ENCODE measurements around the gene SLCO4C1.
A peak's percentile ranks its signal among the peaks of the same experiment; 100 is the strongest.
"Not testable (repeated sequence)": the region's sequence is repeated elsewhere in the genome, so short reads cannot be mapped to it uniquely, and the experiment has no call there.

Gene SLCO4C1, protein sequence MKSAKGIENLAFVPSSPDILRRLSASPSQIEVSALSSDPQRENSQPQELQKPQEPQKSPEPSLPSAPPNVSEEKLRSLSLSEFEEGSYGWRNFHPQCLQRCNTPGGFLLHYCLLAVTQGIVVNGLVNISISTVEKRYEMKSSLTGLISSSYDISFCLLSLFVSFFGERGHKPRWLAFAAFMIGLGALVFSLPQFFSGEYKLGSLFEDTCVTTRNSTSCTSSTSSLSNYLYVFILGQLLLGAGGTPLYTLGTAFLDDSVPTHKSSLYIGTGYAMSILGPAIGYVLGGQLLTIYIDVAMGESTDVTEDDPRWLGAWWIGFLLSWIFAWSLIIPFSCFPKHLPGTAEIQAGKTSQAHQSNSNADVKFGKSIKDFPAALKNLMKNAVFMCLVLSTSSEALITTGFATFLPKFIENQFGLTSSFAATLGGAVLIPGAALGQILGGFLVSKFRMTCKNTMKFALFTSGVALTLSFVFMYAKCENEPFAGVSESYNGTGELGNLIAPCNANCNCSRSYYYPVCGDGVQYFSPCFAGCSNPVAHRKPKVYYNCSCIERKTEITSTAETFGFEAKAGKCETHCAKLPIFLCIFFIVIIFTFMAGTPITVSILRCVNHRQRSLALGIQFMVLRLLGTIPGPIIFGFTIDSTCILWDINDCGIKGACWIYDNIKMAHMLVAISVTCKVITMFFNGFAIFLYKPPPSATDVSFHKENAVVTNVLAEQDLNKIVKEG

DNA sequence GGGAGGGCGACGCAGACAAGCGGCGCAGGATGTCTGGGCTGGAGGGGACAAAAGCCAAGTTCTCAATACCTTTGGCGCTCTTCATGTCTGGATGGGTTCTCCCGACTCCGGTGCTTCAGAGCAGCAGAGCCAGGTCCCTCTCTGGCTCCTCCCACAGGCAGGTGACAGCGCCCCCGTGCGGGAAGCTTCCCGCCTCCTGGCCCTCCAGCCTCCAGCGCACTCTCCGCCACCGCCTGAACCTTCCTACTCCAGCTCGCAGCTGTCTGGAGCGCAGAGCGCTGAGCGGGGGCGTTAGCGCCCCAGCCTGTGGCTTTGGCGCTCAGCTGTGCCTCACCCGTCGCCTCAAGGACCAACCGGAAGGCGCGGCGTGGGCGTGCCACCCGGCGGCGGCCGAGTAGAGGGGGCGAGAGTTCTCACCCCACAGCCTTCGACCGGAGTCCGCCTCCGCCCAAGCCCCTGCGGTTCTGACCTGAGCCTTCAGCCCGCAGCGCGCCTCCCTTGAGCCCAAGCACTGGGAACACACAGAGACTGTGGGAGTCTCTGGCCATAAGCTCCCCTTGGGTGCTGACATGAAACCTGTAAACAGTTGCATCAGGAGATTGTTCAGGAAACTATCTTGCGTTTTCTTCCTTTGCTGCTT lies at the start of gene SLCO4C1:
Gene SLCO4C1 (minus strand): TSS at position 107 of the 640 bp plus-strand sequence. CDS start 22 bp downstream, at position 85.
- peak; percentile 95 for DNase-seq

- no peak for DNase-seq
These were observed 45.7 kb upstream of the SLCO4C1 start for GRCh38 chr5:102341681-102342288.

GRCh38 chr5:102324714-102325113 lies 28.6 kb upstream of the SLCO4C1 start:
- DNase-seq, result no peak

DNA sequence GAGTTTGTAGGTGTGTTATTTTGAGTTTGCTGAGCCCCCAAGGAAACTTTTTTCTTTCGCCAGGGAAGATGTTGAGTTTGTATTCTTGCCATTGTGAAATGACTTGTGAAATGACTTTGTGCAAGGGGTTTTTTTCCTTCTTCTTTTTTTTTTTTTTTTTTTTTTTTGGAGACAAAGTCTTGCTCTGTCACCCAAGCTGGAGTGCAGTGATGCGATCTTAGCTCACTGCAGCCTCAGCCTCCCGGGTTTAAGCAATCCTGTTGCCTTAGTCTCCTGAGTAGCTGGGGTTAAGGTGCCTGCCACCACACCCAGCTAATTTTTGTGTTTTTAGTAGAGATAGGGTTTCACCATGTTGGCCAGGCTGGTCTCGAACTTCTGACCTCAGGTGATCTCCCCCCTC lies 22.7 kb upstream of the SLCO4C1 start:
- not testable (repeated sequence) for DNase-seq

GRCh38 chr5:102314328-102314727 lies 18.2 kb upstream of the SLCO4C1 start:
- peak; percentile 51 for DNase-seq

- no peak for DNase-seq
These were observed 17.8 kb upstream of the SLCO4C1 start for GRCh38 chr5:102313912-102314311.

DNA sequence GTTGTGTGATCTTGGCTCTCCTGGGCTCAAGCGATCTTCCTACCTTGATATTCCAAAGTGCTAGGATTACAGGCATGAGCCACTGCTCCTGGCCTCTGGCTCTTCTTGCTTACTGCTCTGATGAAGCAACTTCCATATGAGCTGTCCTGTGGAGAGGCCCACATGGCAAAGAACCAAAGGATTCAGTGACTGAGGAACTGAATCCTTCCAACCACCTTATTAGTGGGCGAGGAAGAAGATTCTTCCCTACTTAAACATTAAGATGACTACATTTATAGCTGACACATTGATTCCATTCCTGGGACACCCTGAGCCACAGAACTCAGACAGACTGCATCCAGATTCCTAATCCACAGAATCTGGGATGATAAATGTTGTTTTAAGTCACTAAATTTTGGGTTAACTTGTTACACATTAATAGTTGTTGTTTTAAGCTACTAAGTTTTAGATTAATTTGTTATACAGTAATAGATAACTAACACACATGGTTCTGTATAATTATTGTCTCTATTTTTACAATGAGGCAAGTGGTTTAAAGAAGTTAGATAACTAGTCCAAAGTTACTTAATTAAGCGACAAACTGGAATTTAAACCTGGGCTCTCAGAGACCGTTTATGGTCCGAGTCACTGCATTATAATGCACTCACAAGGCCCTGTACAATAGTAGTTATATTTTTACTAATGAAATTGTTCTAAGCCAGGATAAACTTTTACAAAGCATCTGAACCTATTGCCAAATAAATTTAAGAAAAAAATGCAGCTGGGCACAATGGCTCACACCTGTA lies 16.7 kb upstream of the SLCO4C1 start:
- no peak for DNase-seq

DNA sequence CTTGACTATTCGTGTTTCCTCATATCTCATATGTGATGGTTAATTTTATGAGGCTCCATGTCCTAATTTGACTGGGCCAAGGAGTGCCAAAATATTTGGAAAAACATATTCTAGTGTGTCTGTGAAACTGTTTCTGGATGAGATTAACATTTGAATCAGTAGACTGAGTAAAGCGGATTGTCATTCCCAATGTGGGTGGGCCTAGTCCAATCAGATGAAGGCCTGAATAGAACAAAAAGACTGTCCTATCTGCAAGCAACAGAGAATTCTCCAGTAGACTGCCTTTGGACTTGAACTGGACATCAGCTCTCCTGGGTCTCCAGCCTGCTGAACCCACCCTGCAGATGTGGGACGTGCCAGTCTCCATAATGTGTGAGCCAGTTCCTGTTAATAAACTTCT lies 13.5 kb upstream of the SLCO4C1 start:
- no peak for DNase-seq

DNA sequence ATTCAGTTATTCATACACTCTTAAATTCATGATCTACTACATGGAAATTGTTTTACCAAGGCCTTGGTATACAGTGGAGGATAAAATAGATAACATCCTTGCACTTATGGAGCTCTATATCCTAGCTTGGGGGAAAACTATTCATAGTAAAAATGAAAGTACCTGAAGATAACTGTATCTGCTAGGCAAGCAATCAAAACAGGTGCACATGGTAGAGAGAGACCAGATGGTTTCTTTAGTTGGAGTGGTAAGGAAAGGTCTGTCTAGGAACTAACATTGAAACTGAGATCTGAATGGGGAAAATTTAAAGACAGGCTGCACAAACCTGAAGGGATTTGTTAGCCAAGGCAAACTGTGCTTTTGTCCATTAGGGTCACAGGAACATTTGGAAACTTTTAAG lies 11.1 kb upstream of the SLCO4C1 start:
- no peak for DNase-seq

DNA sequence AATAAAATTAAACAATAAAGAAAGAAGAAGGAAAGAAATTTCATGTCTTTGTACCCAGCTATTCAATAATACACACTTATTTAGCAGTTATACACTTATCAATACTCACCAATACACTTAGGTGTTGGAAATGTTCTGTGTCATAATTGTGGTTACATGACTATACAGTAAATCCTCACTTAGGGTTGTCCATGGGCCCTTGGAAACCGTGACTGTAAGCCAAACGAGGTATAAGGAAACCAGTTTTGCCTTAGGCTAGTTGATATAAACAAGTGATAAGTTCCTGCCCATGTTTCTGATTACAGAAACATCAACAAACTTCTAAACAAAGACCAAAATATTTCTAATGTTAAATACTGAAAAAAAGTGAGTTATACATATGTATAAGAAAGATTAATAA lies 10.0 kb upstream of the SLCO4C1 start:
- no peak for DNase-seq

DNA sequence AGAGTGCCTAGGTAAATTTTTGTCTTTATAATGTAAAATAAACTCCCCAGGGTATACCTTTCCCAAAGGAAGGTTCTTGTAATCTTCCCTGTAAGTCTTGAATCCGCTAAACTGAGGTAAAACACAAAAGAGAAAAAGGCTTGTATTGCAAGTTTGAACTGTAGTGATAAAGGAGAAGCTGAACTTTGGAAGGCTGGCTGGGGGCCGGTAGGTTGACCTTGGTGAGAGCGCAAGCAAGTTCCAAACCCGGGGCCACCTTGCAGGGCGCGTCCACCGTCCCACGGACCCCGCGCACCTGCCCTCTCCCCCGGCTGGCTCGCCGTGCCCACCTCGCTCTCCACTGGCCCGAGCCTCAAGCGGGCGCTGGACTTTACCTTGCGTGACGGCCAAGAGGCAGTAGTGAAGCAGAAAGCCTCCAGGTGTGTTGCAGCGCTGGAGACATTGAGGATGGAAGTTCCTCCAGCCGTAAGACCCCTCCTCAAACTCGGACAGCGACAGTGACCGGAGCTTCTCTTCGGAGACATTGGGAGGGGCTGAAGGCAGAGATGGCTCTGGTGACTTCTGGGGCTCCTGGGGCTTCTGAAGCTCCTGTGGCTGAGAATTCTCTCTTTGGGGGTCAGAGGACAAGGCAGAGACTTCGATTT lies 428 bp downstream of the SLCO4C1 start:
- DNase-seq, result peak; percentile 62

DNA sequence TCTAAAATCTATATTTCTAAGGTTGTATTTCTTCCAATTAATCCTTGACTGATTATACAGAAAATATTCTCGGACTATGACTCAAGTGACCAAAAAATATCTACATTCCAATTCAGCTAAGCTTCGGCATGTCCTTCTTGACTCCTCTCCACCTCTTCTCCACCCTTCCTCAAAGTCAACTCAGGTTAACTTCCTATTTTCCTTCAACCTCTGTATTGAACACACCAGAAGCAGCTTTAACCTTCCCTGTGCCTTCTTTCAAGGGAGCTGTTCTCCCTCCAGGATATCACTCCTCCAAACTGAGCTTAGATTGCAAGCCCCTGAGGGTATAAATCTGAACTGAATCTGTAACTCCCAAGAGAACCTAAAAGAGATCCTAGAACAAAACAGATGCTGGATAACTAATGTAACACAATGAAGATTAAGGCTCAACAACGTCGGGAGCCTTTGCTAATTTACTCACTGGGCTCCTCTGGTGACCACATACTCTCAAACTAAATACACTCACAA lies 1.1 kb downstream of the SLCO4C1 start:
- peak; percentile 19 for DNase-seq

DNA sequence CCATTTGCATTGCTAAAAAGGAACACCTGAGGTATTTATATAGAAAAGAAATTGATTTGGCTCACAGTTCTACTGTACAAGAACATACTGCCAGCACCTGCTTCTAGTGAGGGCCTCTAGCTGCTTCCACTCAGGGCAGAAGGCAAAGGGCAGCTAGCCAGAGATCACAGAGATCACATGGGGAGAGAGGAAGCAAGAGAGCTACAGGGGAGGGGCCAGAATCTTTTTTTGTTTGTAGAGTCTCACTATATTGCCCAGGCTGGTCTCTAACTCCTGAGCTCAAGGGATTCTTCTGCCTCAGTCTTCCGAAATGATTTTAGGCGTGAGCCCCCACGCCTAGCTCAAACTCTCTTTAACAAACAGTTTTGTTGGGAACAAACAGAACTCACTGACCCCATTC lies 6.1 kb downstream of the SLCO4C1 start:
- DNase-seq, result peak; percentile 18

GRCh38 chr5:102289251-102289899 lies 6.7 kb downstream of the SLCO4C1 start:
- peak; percentile 33 for DNase-seq

DNA sequence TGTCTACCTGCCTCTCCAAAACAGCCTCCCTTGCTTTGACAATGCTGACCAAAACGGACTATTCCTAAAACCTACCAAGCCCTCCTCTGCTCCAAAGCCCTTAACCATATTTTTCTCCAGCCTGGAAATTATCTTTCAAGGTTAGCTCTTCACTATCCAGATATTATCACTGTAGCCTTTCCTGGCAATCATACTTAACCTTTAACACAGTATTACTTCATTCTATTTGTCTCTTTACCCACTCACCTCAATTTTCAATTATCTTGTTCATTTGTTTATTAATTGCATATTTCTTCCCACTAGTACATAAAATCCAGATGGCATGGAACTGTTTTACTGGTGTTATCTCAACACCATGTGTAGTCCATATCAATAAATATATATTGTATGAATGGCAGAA lies 7.5 kb downstream of the SLCO4C1 start:
- no peak for DNase-seq

- DNase-seq, result no peak
These were observed 9.6 kb downstream of the SLCO4C1 start for GRCh38 chr5:102286476-102286875.

- DNase-seq, result peak; percentile 3
These were observed 12.8 kb downstream of the SLCO4C1 start for GRCh38 chr5:102283102-102283797.

- peak; percentile 1 for DNase-seq
These were observed 16.4 kb downstream of the SLCO4C1 start for GRCh38 chr5:102279711-102280110.

DNA sequence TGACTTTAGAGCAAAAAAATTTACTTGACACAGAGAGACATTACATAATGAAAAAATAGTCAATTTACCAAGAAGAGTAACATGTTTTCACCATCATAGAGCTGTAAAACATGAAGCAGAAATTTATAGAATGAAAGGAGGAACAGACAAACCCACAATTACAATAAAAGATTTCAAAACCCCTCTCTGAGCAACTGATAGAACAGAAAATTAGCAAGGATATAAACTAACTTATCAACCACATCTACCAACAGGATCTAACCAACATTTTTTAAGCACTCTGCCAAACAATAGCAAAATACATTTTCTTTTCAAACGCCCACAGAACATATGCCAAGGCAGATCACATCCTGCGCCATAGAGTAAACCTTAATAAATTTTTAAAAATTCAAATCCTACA lies 17.9 kb downstream of the SLCO4C1 start:
- no peak for DNase-seq

DNA sequence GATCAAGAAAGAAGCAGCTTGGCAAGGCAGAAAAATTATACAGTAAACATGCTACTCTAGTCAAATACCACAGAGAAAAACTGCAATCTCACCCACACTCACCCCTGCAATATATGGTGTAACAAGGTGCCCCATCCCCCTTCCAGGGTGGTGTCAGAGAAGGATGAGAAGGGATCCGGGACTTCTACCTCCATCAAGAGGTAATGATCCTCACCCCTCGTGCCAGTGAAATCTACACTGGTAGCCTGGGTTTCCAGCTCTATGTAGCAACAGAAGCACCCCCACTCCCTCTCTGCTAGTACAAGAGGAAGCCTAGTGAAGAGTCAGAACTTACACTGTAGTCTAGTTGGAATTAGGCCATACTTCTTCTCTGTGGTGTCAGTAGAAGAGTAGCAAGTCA lies 18.9 kb downstream of the SLCO4C1 start:
- no peak for DNase-seq

DNA sequence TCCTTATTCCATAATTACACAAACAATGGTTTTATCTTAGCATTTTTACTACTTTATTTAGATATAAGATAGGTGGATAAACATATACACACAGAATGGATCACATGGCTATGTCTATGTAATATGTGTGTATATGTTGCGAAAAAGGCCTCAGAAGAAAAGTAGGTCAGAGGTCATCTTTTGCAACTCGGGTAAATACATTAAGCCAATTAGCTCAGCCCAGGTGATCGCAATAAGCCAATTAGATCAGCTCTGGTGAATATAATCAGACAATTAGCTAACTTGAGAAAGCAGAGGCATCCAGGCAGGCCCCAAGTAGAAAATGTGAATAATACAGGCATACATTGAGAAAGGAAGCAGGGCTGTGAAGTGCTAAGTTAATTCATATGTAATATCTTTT lies 24.3 kb downstream of the SLCO4C1 start:
- DNase-seq, result no peak
